Stimulated activated CD4-positive, alpha-beta T cell treated with anti-CD3 and anti-CD28 coated beads, Interleukin-15, amount 100 ng/mL, for 1 hour (primary cell): ENCODE data around the gene CYP4A11.
"Not testable (repeated sequence)": the region's sequence is repeated elsewhere in the genome, so short reads cannot be mapped to it uniquely, and the experiment has no call there.

Experiments used
- DNase-seq, 2 donors: peaks; one replicate each; pipeline ENCODE4 v3.0.0-alpha.2; 2020; ENCODE audit warnings: low read depth in 1 of 2, low spot score in 1 of 2

The CYP4A11 gene

GRCh38 chr1:46941135-46941694 is at the start of gene CYP4A11:
CYP4A11 (minus strand) TSS chr1:46941476; CDS start chr1:46941433, 43 bp downstream.
- DNase-seq: no peak

GRCh38 chr1:46990541-46990940 is 49.3 kb upstream of the CYP4A11 start:
- not testable (repeated sequence) for DNase-seq

- no peak for DNase-seq
Measured at GRCh38 chr1:46983830-46984586, 42.7 kb upstream of the CYP4A11 start.

GRCh38 chr1:46983166-46983829 is 42.0 kb upstream of the CYP4A11 start:
- DNase-seq: no peak

GRCh38 chr1:46969014-46969619 is 27.8 kb upstream of the CYP4A11 start:
- DNase-seq: no peak

- DNase-seq: not testable (repeated sequence)
Measured at GRCh38 chr1:46962272-46962671, 21.0 kb upstream of the CYP4A11 start.

- DNase-seq: no peak
Measured at GRCh38 chr1:46961066-46961758, 19.9 kb upstream of the CYP4A11 start.

GRCh38 chr1:46960250-46960649 is 19.0 kb upstream of the CYP4A11 start:
- no peak for DNase-seq

GRCh38 chr1:46955116-46955515 is 13.8 kb upstream of the CYP4A11 start:
- DNase-seq: not testable (repeated sequence)

- DNase-seq: not testable (repeated sequence)
Measured at GRCh38 chr1:46953847-46954246, 12.6 kb upstream of the CYP4A11 start.

GRCh38 chr1:46949417-46949666 is 8.1 kb upstream of the CYP4A11 start:
- not testable (repeated sequence) for DNase-seq

- DNase-seq: no peak
Measured at GRCh38 chr1:46948629-46949416, 7.5 kb upstream of the CYP4A11 start.

- not testable (repeated sequence) for DNase-seq
Measured at GRCh38 chr1:46947706-46948105, 6.4 kb upstream of the CYP4A11 start.

- no peak for DNase-seq
Measured at GRCh38 chr1:46942086-46942485, 810 bp upstream of the CYP4A11 start.

- no peak for DNase-seq
Measured at GRCh38 chr1:46940307-46940706, 969 bp downstream of the CYP4A11 start.

GRCh38 chr1:46937270-46937669 is 4.0 kb downstream of the CYP4A11 start:
- DNase-seq: no peak

- no peak for DNase-seq
Measured at GRCh38 chr1:46936788-46937187, 4.5 kb downstream of the CYP4A11 start.

- DNase-seq: not testable (repeated sequence)
Measured at GRCh38 chr1:46934852-46935251, 6.4 kb downstream of the CYP4A11 start.

- DNase-seq: not testable (repeated sequence)
Measured at GRCh38 chr1:46932020-46932419, 9.3 kb downstream of the CYP4A11 start.

- no peak for DNase-seq
Measured at GRCh38 chr1:46931151-46931550, 10.1 kb downstream of the CYP4A11 start.
